ENCODE data around the gene PPIA.
"Not testable (repeated sequence)": the region's sequence is repeated elsewhere in the genome, so short reads cannot be mapped to it uniquely, and the experiment has no call there.

PPIA gene

DNA sequence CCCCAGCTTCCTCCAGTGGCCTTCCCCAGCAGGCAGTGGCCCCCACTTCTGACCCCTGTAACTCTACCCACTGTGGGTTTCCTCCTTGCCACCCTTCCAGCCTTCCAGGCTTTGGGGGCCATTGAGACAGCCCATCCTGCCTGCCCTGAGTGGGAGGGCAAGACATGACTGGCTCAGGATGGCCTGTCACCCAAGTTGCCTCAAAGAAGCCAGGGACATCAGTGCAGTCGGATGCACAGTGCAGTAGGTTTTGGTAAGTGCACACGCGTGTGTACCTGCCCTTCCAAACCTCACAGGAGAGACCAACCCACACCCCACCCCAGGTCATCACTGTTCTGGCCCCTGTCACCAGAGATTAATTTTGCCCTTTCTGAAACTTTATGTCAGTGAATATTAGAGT, 25.1 kb upstream of the PPIA start:
- Histone ChIP-seq H3K27me3 (ENCODE audit: insufficient read depth, low read length) (no peaks in the 10 kb centered on the region), H3K27ac (ENCODE audit: low read depth, low read length) (no peak overlapping the region), H2AFZ (ENCODE audit: low read length, unreplicated experiment) (no peak overlapping the region), H3K4me3 (ENCODE audit: low read depth, low read length) (no peak overlapping the region), H3K36me3 (ENCODE audit: insufficient read depth, low read length) (no peaks in the 10 kb centered on the region), H3K79me2 (ENCODE audit: control insufficient read depth, insufficient read depth, low read length, unreplicated experiment) (no peaks in the 10 kb centered on the region), H3K4me1 (ENCODE audit: control insufficient read depth, insufficient read depth, low read length, unreplicated experiment) (peaks cover 18% of the 10 kb centered on the region)

GRCh38 chr7:44772440-44772839, 24.0 kb upstream of the PPIA start:
- H3K4me3 ChIP-seq (ENCODE audit: low read depth, low read length): no peak overlapping the region
- H3K4me1 ChIP-seq (ENCODE audit: control insufficient read depth, insufficient read depth, low read length, unreplicated experiment): peaks cover 18% of the 10 kb centered on the region
- no peak overlapping the region for H3K27ac ChIP-seq (ENCODE audit: low read depth, low read length)
- H3K36me3 ChIP-seq (ENCODE audit: insufficient read depth, low read length): no peaks in the 10 kb centered on the region
- no peaks in the 10 kb centered on the region for H3K27me3 ChIP-seq (ENCODE audit: insufficient read depth, low read length)
- H2AFZ ChIP-seq (ENCODE audit: low read length, unreplicated experiment): no peak overlapping the region
- no peaks in the 10 kb centered on the region for H3K79me2 ChIP-seq (ENCODE audit: control insufficient read depth, insufficient read depth, low read length, unreplicated experiment)

DNA sequence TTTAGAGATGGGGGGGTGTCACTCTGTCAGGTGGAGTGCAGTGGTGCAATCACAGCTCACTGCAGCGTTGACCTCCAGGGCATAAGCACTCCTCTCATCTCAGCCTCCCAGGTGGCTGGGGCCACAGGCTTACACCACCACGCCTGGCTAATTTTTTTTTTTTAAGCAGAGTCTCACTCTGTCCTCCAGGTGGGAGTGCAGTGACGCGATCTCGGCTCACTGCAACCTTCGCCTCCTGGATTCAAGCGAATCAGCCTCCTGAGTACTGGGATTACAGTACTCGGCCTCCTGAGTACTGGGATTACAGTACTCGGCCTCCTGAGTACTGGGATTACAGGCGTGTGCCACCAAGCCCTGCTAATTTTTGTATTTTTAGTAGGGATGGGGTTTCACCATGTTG, 23.6 kb upstream of the PPIA start:
- Histone ChIP-seq H3K27ac (ENCODE audit: low read depth, low read length) (no peak overlapping the region), H3K36me3 (ENCODE audit: insufficient read depth, low read length) (no peaks in the 10 kb centered on the region), H3K4me3 (ENCODE audit: low read depth, low read length) (no peak overlapping the region), H3K27me3 (ENCODE audit: insufficient read depth, low read length) (no peaks in the 10 kb centered on the region), H2AFZ (ENCODE audit: low read length, unreplicated experiment) (no peak overlapping the region), H3K79me2 (ENCODE audit: control insufficient read depth, insufficient read depth, low read length, unreplicated experiment) (no peaks in the 10 kb centered on the region), H3K4me1 (ENCODE audit: control insufficient read depth, insufficient read depth, low read length, unreplicated experiment) (peaks cover 18% of the 10 kb centered on the region)

- H3K27me3 ChIP-seq (ENCODE audit: insufficient read depth, low read length); H3K27ac ChIP-seq (ENCODE audit: low read depth, low read length); H3K79me2 ChIP-seq (ENCODE audit: control insufficient read depth, insufficient read depth, low read length, unreplicated experiment); H2AFZ ChIP-seq (ENCODE audit: low read length, unreplicated experiment); H3K36me3 ChIP-seq (ENCODE audit: insufficient read depth, low read length); H3K4me3 ChIP-seq (ENCODE audit: low read depth, low read length); H3K4me1 ChIP-seq (ENCODE audit: control insufficient read depth, insufficient read depth, low read length, unreplicated experiment): not testable (repeated sequence)
These were observed 22.0 kb upstream of the PPIA start for GRCh38 chr7:44774486-44774885.

- no peaks in the 10 kb centered on the region for H3K4me1 ChIP-seq (ENCODE audit: control insufficient read depth, insufficient read depth, low read length, unreplicated experiment)
- H3K79me2 ChIP-seq (ENCODE audit: control insufficient read depth, insufficient read depth, low read length, unreplicated experiment): no peaks in the 10 kb centered on the region
- H3K27ac ChIP-seq (ENCODE audit: low read depth, low read length): no peak overlapping the region
- no peak overlapping the region for H3K4me3 ChIP-seq (ENCODE audit: low read depth, low read length)
- H3K27me3 ChIP-seq (ENCODE audit: insufficient read depth, low read length): no peaks in the 10 kb centered on the region
- no peak overlapping the region for H2AFZ ChIP-seq (ENCODE audit: low read length, unreplicated experiment)
- H3K36me3 ChIP-seq (ENCODE audit: insufficient read depth, low read length): no peaks in the 10 kb centered on the region
These were observed 20.9 kb upstream of the PPIA start for GRCh38 chr7:44775383-44776107.

DNA sequence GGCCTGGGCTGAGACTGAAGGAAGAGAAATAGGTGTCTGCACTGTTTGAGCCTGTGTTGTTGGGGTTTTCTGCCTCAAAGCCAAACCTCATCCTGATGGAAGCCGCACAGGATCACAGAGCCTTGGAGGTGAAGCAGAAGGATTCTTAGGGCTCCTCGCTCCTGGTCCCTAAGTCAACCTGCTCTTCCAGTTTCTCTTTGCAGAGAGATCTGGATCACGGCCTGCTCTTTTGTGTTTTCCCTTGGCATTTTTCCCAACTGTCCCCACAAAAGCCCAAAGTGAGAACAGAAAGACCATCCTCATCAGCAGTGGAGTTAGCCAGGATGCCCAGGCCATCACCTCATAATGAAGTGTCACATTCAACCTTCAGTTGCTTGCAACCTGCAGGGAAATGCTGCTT, 20.3 kb upstream of the PPIA start:
- no peak overlapping the region for H3K4me3 ChIP-seq (ENCODE audit: low read depth, low read length)
- no peaks in the 10 kb centered on the region for H3K4me1 ChIP-seq (ENCODE audit: control insufficient read depth, insufficient read depth, low read length, unreplicated experiment)
- no peak overlapping the region for H3K27ac ChIP-seq (ENCODE audit: low read depth, low read length)
- H2AFZ ChIP-seq (ENCODE audit: low read length, unreplicated experiment): no peak overlapping the region
- H3K27me3 ChIP-seq (ENCODE audit: insufficient read depth, low read length): no peaks in the 10 kb centered on the region
- H3K79me2 ChIP-seq (ENCODE audit: control insufficient read depth, insufficient read depth, low read length, unreplicated experiment): no peaks in the 10 kb centered on the region
- no peaks in the 10 kb centered on the region for H3K36me3 ChIP-seq (ENCODE audit: insufficient read depth, low read length)

DNA sequence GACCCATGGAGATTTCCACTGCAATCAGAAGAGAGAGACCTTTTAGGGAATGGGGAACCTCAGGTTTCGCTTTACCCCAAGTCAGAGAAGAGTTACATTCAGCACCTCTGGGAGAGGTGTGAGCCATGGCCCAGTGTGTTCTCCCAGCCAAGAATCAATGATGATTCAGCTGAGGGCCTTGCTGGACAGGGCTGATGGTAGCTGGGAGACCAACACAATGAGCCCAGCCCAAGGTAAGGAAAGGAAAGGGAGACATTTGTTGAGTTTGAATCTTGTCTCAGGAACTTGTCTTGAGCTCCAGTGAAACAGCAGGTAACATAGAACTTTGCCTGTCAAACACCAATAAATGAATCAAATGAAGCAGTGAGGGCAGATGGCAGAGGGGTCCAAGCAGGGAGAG, 14.0 kb upstream of the PPIA start:
- no peaks in the 10 kb centered on the region for H3K4me1 ChIP-seq (ENCODE audit: control insufficient read depth, insufficient read depth, low read length, unreplicated experiment)

DNA sequence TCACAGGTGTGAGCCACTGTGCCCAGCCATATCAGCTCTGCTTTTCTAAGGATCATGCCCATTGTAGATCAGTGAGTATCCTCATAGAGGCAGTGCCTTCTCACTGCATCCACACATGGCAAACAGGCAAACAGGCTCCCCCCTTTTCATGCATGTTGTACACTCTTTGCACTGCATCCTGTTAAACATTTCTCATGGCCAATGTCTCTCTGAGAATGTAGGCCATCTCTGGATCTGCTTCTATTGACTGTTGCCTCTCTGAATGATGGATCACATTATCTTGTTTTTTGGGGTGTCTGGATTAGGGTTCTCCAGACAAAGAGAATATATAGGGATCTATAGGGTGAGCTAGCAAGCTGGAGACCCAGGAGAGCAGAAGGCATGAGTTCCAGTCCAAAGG, 13.1 kb upstream of the PPIA start:
- H3K27ac ChIP-seq (ENCODE audit: low read depth, low read length): no peak overlapping the region
- H3K4me3 ChIP-seq (ENCODE audit: low read depth, low read length): no peak overlapping the region
- no peaks in the 10 kb centered on the region for H3K27me3 ChIP-seq (ENCODE audit: insufficient read depth, low read length)
- H2AFZ ChIP-seq (ENCODE audit: low read length, unreplicated experiment): no peak overlapping the region
- no peaks in the 10 kb centered on the region for H3K4me1 ChIP-seq (ENCODE audit: control insufficient read depth, insufficient read depth, low read length, unreplicated experiment)
- H3K36me3 ChIP-seq (ENCODE audit: insufficient read depth, low read length): no peaks in the 10 kb centered on the region
- H3K79me2 ChIP-seq (ENCODE audit: control insufficient read depth, insufficient read depth, low read length, unreplicated experiment): no peaks in the 10 kb centered on the region

More for the DNA sequence above, 14.0 kb upstream of the PPIA start:
- Histone ChIP-seq H3K27ac (ENCODE audit: low read depth, low read length) (no peak overlapping the region), H2AFZ (ENCODE audit: low read length, unreplicated experiment) (no peak overlapping the region), H3K27me3 (ENCODE audit: insufficient read depth, low read length) (no peaks in the 10 kb centered on the region), H3K4me3 (ENCODE audit: low read depth, low read length) (no peak overlapping the region), H3K79me2 (ENCODE audit: control insufficient read depth, insufficient read depth, low read length, unreplicated experiment) (no peaks in the 10 kb centered on the region), H3K36me3 (ENCODE audit: insufficient read depth, low read length) (no peaks in the 10 kb centered on the region)

DNA sequence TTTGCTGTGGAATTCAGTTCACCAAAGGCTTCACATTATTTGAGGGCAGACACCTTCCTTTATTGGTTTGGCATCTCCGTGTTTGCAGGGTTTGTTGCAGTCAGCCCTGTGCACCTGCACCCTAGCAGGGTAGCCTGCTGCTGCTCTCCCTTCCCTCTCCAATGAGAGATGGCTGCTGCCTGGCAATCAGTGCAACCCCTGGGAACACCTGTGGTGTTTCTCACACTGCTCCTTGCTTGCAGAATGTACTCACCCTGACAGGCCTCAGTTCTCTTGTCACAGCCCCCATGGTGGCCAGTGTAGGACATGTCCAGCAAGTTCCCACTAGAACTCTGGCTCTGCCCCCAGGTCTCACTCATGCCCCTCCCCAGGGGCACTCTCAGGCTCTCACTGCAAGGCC, 12.1 kb upstream of the PPIA start:
- H3K79me2 ChIP-seq (ENCODE audit: control insufficient read depth, insufficient read depth, low read length, unreplicated experiment): no peaks in the 10 kb centered on the region
- no peak overlapping the region for H3K4me3 ChIP-seq (ENCODE audit: low read depth, low read length)
- H3K4me1 ChIP-seq (ENCODE audit: control insufficient read depth, insufficient read depth, low read length, unreplicated experiment): no peaks in the 10 kb centered on the region
- H3K36me3 ChIP-seq (ENCODE audit: insufficient read depth, low read length): no peaks in the 10 kb centered on the region
- no peak overlapping the region for H3K27ac ChIP-seq (ENCODE audit: low read depth, low read length)
- no peaks in the 10 kb centered on the region for H3K27me3 ChIP-seq (ENCODE audit: insufficient read depth, low read length)
- H2AFZ ChIP-seq (ENCODE audit: low read length, unreplicated experiment): no peak overlapping the region

DNA sequence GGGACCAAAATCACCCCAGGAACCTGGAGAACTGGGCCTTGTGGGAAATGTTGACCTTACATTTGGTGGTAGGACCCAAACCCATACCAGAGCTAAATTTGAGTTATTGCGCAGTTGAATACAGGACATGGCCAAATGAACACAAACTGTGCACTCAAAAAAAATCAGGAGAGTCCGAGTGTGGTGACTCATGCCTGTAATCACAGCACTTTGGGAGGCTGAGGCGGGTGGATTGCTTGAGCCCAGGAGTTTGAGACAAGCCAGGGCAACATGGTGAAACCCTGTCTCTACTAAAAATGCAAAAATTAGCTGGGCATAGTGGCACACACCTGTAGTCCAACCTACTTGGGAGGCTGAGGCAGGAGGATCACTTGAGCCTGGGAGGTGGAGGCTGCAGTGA, 11.3 kb upstream of the PPIA start:
- not testable (repeated sequence) for H3K4me3 ChIP-seq (ENCODE audit: low read depth, low read length); H3K79me2 ChIP-seq (ENCODE audit: control insufficient read depth, insufficient read depth, low read length, unreplicated experiment); H3K27me3 ChIP-seq (ENCODE audit: insufficient read depth, low read length); H2AFZ ChIP-seq (ENCODE audit: low read length, unreplicated experiment); H3K4me1 ChIP-seq (ENCODE audit: control insufficient read depth, insufficient read depth, low read length, unreplicated experiment); H3K36me3 ChIP-seq (ENCODE audit: insufficient read depth, low read length); H3K27ac ChIP-seq (ENCODE audit: low read depth, low read length)

DNA sequence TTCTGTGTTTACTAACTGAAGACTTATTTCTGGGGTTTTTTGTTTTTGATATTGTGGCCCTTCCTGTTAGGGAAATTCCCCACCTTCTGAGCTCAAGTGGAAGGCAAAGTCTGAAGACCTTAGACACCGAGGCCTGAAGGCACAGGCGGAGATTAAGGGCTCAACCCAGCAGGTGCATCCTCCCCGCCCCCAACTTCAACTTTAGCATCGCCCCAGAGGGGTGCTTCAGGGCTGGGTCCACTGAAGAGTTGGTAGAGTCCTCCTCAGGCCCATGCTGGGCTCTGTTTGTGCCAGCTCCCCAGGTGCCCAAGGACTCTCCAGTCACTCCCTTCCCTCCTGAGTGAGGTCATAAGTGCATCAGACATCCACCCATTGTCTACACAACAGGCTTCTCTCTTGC, 9.4 kb upstream of the PPIA start:
- H3K27ac ChIP-seq (ENCODE audit: low read depth, low read length): no peak overlapping the region
- no peaks in the 10 kb centered on the region for H3K79me2 ChIP-seq (ENCODE audit: control insufficient read depth, insufficient read depth, low read length, unreplicated experiment)
- no peaks in the 10 kb centered on the region for H3K27me3 ChIP-seq (ENCODE audit: insufficient read depth, low read length)
- no peaks in the 10 kb centered on the region for H3K36me3 ChIP-seq (ENCODE audit: insufficient read depth, low read length)
- no peak overlapping the region for H3K4me3 ChIP-seq (ENCODE audit: low read depth, low read length)
- no peak overlapping the region for H2AFZ ChIP-seq (ENCODE audit: low read length, unreplicated experiment)
- no peaks in the 10 kb centered on the region for H3K4me1 ChIP-seq (ENCODE audit: control insufficient read depth, insufficient read depth, low read length, unreplicated experiment)
